Lung (tissue), 12 donors: ENCODE results near the gene WNK2. TPM values are rescaled to one million over a fixed set of nuclear protein-coding genes. Genes with fewer than 3 reads are reported as not detected.

Source experiments
- ATAC-seq: fragments of 200-7000 bp; cut with Tn5 transposase; one replicate; pipeline ENCODE4 v1.9.1; 2020; ENCODE audit warnings: moderate number of reproducible peaks; ENCODE audit not compliant: insufficient read depth, low FRiP score
- DNase-seq, 3 donors: peaks; one replicate each; pipeline ENCODE4 v3.0.0-alpha.2; 2013 to 2017
- H3K27ac ChIP-seq, 2 donors: one replicate each; pipeline ENCODE4 v1.5.1; 2013; ENCODE audit warnings: mild to moderate bottlenecking in 2 of 2, moderate library complexity in 2 of 2, control low read depth in 1 of 2, inconsistent platforms in 1 of 2, low read depth in 1 of 2, low read length in 1 of 2
- H3K27me3 ChIP-seq, 3 donors: one replicate each; pipeline ENCODE4 v1.5.1; 2013; ENCODE audit warnings: low read length in 2 of 3; ENCODE audit not compliant: control insufficient read depth in 3 of 3, insufficient read depth in 3 of 3
- H3K36me3 ChIP-seq, 4 donors: one replicate each; pipeline ENCODE4 v1.5.1; 2013; ENCODE audit warnings: low read length in 4 of 4, mild to moderate bottlenecking in 1 of 4, moderate library complexity in 1 of 4; ENCODE audit not compliant: control insufficient read depth in 4 of 4, insufficient read depth in 4 of 4
- H3K4me1 ChIP-seq, 5 donors: one replicate each; pipeline ENCODE4 v1.5.1; 2013; ENCODE audit warnings: low read length in 5 of 5, mild to moderate bottlenecking in 2 of 5, moderate library complexity in 1 of 5; ENCODE audit not compliant: control insufficient read depth in 5 of 5, insufficient read depth in 5 of 5
- H3K4me3 ChIP-seq: one replicate; pipeline ENCODE4 v1.5.1; 2013; ENCODE audit warnings: mild to moderate bottlenecking, control low read depth, moderate library complexity
- H3K9ac ChIP-seq, 2 donors: one replicate each; pipeline ENCODE4 v1.5.1; 2013; ENCODE audit warnings: low read length in 2 of 2, control low read depth in 1 of 2; ENCODE audit not compliant: insufficient read depth in 1 of 2
- H3K9me3 ChIP-seq, 4 donors: one replicate each; pipeline ENCODE4 v1.5.1; 2013; ENCODE audit warnings: low read length in 3 of 4, mild to moderate bottlenecking in 1 of 4, moderate library complexity in 1 of 4; ENCODE audit not compliant: control insufficient read depth in 4 of 4, insufficient read depth in 3 of 4
- CTCF ChIP-seq: IDR thresholded peaks from 2 replicates; pipeline ENCODE4 v1.5.1; 2012; ENCODE audit warnings: mild to moderate bottlenecking; ENCODE audit errors: control extremely low read depth, extremely low read depth
- WGBS, 2 donors: extraction: QIAGEN DNeasy Blood & Tissue Kit; methylation state at CpG; one replicate each; pipeline ENCODE4 v1.1.7; 2013; 5-methylcytosine and 5-hydroxymethylcytosine counted together
- polyA plus RNA-seq, 2 donors: library from polyadenylated mRNA; stranded (reverse); fragments of 200-250 nt; gene quantifications; one replicate each; pipeline ENCODE4 v1.2.1, GENCODE V29; 2013
- total RNA-seq, 2 donors: library from RNA; depleted of rRNA in 1 of 2; stranded (reverse); fragments of >200 nt in 1 of 2; gene quantifications; one replicate each; pipeline ENCODE4 v1.2.1, GENCODE V29; 2014 to 2021
- donor health status: control.
- donor health status: control.
- donor health status: Bipolar disorder and iron deficiency.
- donor health status: healthy.
- donor health status: DM: yes; HTN: yes; CAD: no.

Gene WNK2
- total and polyA plus RNA-seq, 4 donors: 1.00 to 8.5 (median 2.9) TPM

- Histone ChIP-seq H3K27ac (no peak overlapping the region), H3K27me3 (no peaks in the 10 kb centered on the region), H3K4me1 (no peaks in the 10 kb centered on the region), H3K4me3 (no peak overlapping the region), H3K9me3 (no peaks in the 10 kb centered on the region), H3K36me3 (no peaks in the 10 kb centered on the region), H3K9ac (no peak overlapping the region)
- no peak for DNase-seq
- no peak for ATAC-seq
- no peak for TF ChIP-seq CTCF
- WGBS, 2 donors: 89 to 94% methylated on average over 10 of the region's 10 CpGs
Observed at GRCh38 chr9:93261281-93261680, 77.3 kb downstream of the WNK2 start.

- H3K36me3 ChIP-seq: no peaks in the 10 kb centered on the region
- H3K27me3 ChIP-seq: no peaks in the 10 kb centered on the region
- no peak overlapping the region for H3K27ac ChIP-seq
- no peak for ATAC-seq
- 89 to 93% methylated on average over 26 of the region's 26 CpGs for WGBS, 2 donors
- DNase-seq: no peak
- H3K4me3 ChIP-seq: no peak overlapping the region
- H3K9me3 ChIP-seq: no peaks in the 10 kb centered on the region
- no peak overlapping the region for H3K9ac ChIP-seq
- no peak for TF ChIP-seq CTCF
- H3K4me1 ChIP-seq: no peaks in the 10 kb centered on the region
Observed at GRCh38 chr9:93261735-93262523, 78.0 kb downstream of the WNK2 start.

GRCh38 chr9:93262537-93263310 lies 78.8 kb downstream of the WNK2 start:
- Histone ChIP-seq H3K27me3 (no peaks in the 10 kb centered on the region), H3K36me3 (no peaks in the 10 kb centered on the region), H3K9me3 (no peaks in the 10 kb centered on the region), H3K27ac (no peak overlapping the region), H3K4me3 (no peak overlapping the region), H3K4me1 (no peaks in the 10 kb centered on the region), H3K9ac (no peak overlapping the region)
- 84 to 90% methylated on average over 19 of the region's 19 CpGs for WGBS, 2 donors
- DNase-seq: no peak
- no peak for ATAC-seq
- TF ChIP-seq CTCF: no peak
